OCI-LY1 (cell line): ENCODE data around the gene RAD51B.

ENCODE experiments used
- H2AFZ ChIP-seq: fragments of 200-600 bp; sonication (generic), shearing (Covaris generic); 2 replicates; pipeline ENCODE4 v1.6.0; 2014; ENCODE audit warnings: antibody characterized with exemption, mild to moderate bottlenecking, low read length
- H3F3A ChIP-seq: fragments of 200-600 bp; sonication (generic), shearing (Covaris generic); 2 replicates; pipeline ENCODE4 v1.6.0; 2014; ENCODE audit warnings: mild to moderate bottlenecking, antibody characterized with exemption, low read length, moderate library complexity; ENCODE audit not compliant: insufficient read depth
- H3K27ac ChIP-seq: fragments of 200-600 bp; sonication (generic); 2 replicates; pipeline ENCODE4 v1.5.1; 2014; ENCODE audit warnings: low read length, mixed run types, mild to moderate bottlenecking, low read depth; ENCODE audit not compliant: poor library complexity, severe bottlenecking
- H3K27me3 ChIP-seq: fragments of 200-600 bp; sonication (generic); 2 replicates; pipeline ENCODE4 v1.6.0; 2014; ENCODE audit warnings: antibody characterized with exemption, mild to moderate bottlenecking, low read length, moderate library complexity; ENCODE audit not compliant: insufficient read depth
- H3K36me3 ChIP-seq: fragments of 200-600 bp; sonication (generic); 2 replicates; pipeline ENCODE4 v1.6.1; 2014; ENCODE audit warnings: mild to moderate bottlenecking, antibody characterized with exemption, low read length, moderate library complexity, mixed read lengths; ENCODE audit not compliant: insufficient read depth
- H3K4me1 ChIP-seq: fragments of 200-600 bp; sonication (generic); 2 replicates; pipeline ENCODE4 v1.5.1; 2014; ENCODE audit warnings: mild to moderate bottlenecking, low read length, moderate library complexity; ENCODE audit not compliant: insufficient read depth, severe bottlenecking
- H3K4me2 ChIP-seq: fragments of 200-600 bp; sonication (generic), shearing (Covaris generic); 2 replicates; pipeline ENCODE4 v1.6.1; 2014; ENCODE audit warnings: low read length
- H3K4me3 ChIP-seq: fragments of 200-600 bp; sonication (generic); 2 replicates; pipeline ENCODE4 v1.5.1; 2014; ENCODE audit warnings: low read length, low read depth, mild to moderate bottlenecking, mixed read lengths; ENCODE audit not compliant: poor library complexity, severe bottlenecking
- H3K79me2 ChIP-seq: fragments of 200-600 bp; shearing (Covaris generic); 2 replicates; pipeline ENCODE4 v1.6.1; 2016; ENCODE audit warnings: mixed run types, low read length, mixed read lengths; ENCODE audit not compliant: insufficient read depth
- H3K9ac ChIP-seq: fragments of 200-600 bp; sonication (generic), shearing (Covaris generic); 2 replicates; pipeline ENCODE4 v1.6.1; 2014; ENCODE audit warnings: mild to moderate bottlenecking, low read length, mixed read lengths
- H3K9me2 ChIP-seq: fragments of 200-600 bp; sonication (generic), shearing (Covaris generic); 2 replicates; pipeline ENCODE4 v1.6.1; 2014; ENCODE audit warnings: low read depth, mild to moderate bottlenecking, low read length, mixed read lengths
- H3K9me3 ChIP-seq: fragments of 200-600 bp; shearing (Covaris generic); 2 replicates; pipeline ENCODE4 v1.6.1; 2014; ENCODE audit warnings: low read length, mixed read lengths
- H4K20me1 ChIP-seq: fragments of 200-600 bp; sonication (generic), shearing (Covaris generic); 2 replicates; pipeline ENCODE4 v1.6.0; 2016; ENCODE audit warnings: mild to moderate bottlenecking, low read length; ENCODE audit not compliant: insufficient read depth
- EZH2 ChIP-seq: fragments of 200-600 bp; sonication (generic), shearing (Covaris generic); IDR thresholded peaks from 2 replicates; pipeline ENCODE4 v1.8.0; 2017; ENCODE audit warnings: borderline replicate concordance, mixed run types, mild to moderate bottlenecking, antibody characterized with exemption, low read length, moderate library complexity, mixed read lengths
- TF ChIP-seq, protein P1 (sequence below): fragments of 200-600 bp; sonication (generic), shearing (Covaris generic); IDR thresholded peaks from 2 replicates; pipeline ENCODE4 v1.5.1; 2017; ENCODE audit warnings: mild to moderate bottlenecking, antibody characterized with exemption, low read length, moderate library complexity, mixed read lengths

RAD51B gene

DNA sequence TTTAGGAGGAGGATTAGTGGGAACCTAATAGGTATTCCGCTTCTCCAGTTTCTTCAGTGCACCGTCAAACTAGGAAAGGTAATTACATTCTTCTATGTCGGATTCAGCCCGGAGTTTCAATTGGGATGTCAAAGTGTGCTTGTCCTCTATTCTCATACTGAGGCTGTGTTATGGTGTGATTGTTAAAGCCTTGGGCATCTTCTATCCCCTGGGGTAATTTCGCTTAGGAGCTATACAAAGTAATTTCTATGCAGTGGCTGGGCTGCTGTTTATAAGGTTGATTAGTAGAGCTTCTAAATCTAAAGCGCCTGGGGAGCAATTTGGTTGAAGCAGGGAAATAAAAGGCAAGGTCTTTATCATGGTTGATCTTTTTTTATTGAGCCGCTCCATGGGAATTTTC is 573.7 kb downstream of the RAD51B start:
- H3K27ac ChIP-seq, result no peak overlapping the region
- H3K9ac ChIP-seq, result no peak overlapping the region
- H3K4me2 ChIP-seq, result no peak overlapping the region

DNA sequence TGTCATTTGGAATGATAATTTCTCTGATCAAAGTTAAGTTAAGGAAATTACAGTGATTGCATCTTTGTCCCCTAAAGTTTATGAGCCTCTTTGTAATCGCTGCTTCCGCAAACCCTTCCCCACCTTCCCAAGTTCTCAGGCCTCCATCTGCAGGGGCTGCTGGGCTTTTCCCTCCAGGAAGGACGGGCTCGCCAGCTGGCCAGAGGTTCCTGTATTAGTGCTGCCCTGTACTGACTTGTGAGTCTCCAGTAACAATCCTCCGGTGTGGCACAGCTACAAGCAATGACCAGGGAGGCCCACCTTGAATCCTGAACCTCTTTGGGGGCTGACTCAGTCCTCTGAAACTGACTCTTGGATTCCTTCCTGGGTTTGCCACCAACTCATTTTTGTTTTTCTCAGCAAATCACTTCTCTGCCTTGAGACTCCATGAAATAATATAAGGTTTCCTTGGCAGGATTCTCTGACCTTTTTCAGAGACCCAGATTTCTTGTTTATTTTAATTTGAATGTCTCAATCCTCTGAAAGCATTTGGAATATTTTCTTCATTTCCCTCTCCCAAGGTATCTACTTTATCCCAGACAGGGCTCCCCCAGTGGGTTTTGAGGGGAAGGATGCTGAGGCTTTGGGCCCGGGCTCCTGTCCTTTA is 574.7 kb downstream of the RAD51B start:
- Histone ChIP-seq H3K9ac (no peak overlapping the region), H3K4me3 (no peak overlapping the region), H3K27ac (no peak overlapping the region), H3K9me3 (no peaks in the 10 kb centered on the region), H2AFZ (no peak overlapping the region), H3K27me3 (no peaks in the 10 kb centered on the region), H4K20me1 (no peaks in the 10 kb centered on the region), H3K36me3 (no peaks in the 10 kb centered on the region), H3K4me2 (no peak overlapping the region), H3K9me2 (no peaks in the 10 kb centered on the region), H3K4me1 (no peaks in the 10 kb centered on the region), H3K79me2 (no peaks in the 10 kb centered on the region), H3F3A (no peaks in the 10 kb centered on the region)
- TF ChIP-seq, protein P1, sequence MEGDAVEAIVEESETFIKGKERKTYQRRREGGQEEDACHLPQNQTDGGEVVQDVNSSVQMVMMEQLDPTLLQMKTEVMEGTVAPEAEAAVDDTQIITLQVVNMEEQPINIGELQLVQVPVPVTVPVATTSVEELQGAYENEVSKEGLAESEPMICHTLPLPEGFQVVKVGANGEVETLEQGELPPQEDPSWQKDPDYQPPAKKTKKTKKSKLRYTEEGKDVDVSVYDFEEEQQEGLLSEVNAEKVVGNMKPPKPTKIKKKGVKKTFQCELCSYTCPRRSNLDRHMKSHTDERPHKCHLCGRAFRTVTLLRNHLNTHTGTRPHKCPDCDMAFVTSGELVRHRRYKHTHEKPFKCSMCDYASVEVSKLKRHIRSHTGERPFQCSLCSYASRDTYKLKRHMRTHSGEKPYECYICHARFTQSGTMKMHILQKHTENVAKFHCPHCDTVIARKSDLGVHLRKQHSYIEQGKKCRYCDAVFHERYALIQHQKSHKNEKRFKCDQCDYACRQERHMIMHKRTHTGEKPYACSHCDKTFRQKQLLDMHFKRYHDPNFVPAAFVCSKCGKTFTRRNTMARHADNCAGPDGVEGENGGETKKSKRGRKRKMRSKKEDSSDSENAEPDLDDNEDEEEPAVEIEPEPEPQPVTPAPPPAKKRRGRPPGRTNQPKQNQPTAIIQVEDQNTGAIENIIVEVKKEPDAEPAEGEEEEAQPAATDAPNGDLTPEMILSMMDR, result no peak
- TF ChIP-seq EZH2, result no peak

More for the DNA sequence above, 573.7 kb downstream of the RAD51B start:
- Histone ChIP-seq H3K9me3 (no peaks in the 10 kb centered on the region), H3K9me2 (no peaks in the 10 kb centered on the region), H3F3A (no peaks in the 10 kb centered on the region), H3K79me2 (no peaks in the 10 kb centered on the region), H4K20me1 (no peaks in the 10 kb centered on the region), H2AFZ (no peak overlapping the region), H3K4me1 (no peaks in the 10 kb centered on the region), H3K4me3 (no peak overlapping the region), H3K36me3 (no peaks in the 10 kb centered on the region), H3K27me3 (no peaks in the 10 kb centered on the region)
- TF ChIP-seq, protein P1, result no peak
- TF ChIP-seq EZH2, result no peak

DNA sequence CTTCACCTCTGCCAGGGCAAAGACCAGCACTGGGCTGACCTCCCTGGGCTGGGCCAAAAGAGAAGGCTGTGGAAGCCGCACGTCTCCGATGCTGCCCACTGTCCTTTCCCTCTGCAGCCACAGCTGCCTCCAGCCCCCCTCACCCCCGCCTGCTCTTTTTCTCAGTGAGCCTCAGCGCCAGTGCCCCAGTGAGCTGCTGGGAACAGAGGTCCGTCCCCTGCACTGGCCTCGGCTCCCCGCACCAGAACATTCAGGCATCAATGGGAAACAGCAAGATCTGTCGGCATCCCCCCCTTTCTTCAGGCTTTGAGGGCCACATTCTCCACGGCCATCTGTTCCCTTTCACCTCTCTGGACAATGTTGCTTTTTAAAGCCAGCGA is 575.2 kb downstream of the RAD51B start:
- no peaks in the 10 kb centered on the region for H3K36me3 ChIP-seq
- H3K4me3 ChIP-seq, result no peak overlapping the region
- H3F3A ChIP-seq, result no peaks in the 10 kb centered on the region
- no peak overlapping the region for H3K4me2 ChIP-seq
- no peaks in the 10 kb centered on the region for H3K9me2 ChIP-seq
- peaks cover 1% of the 10 kb centered on the region for H3K4me1 ChIP-seq
- H3K9ac ChIP-seq, result no peak overlapping the region
- H2AFZ ChIP-seq, result no peak overlapping the region
- TF ChIP-seq, protein P1, result no peak
- no peak for TF ChIP-seq EZH2
- no peak overlapping the region for H3K27ac ChIP-seq
- H3K79me2 ChIP-seq, result no peaks in the 10 kb centered on the region
- H4K20me1 ChIP-seq, result no peaks in the 10 kb centered on the region
- no peaks in the 10 kb centered on the region for H3K27me3 ChIP-seq
- H3K9me3 ChIP-seq, result no peaks in the 10 kb centered on the region
